H1 (cell line): Measurements from ENCODE around the gene NR4A1. TPM values are rescaled to one million over a fixed set of nuclear protein-coding genes. Genes with fewer than 3 reads are reported as not detected.

Experiments used
- CTCF ChIA-PET: fragments of 300-600 bp; sonication (Branson Sonifier 250); formaldehyde crosslinking; loops from one replicate; lab custom pipeline; 2021; ENCODE audit not compliant: partially characterized antibody; lab: Charles Lee
- POLR2A ChIA-PET: fragments of 300-600 bp; sonication (Branson Sonifier 250); formaldehyde crosslinking; loops from one replicate; lab custom pipeline; 2021; ENCODE audit warnings: inconsistent platforms; ENCODE audit not compliant: partially characterized antibody; lab: Charles Lee
- DNase-seq, 2 experiments: peaks; one replicate each; pipeline versions ENCODE4 v3.0.0 to v3.0.0-alpha.2; 2010 to 2022; ENCODE audit warnings: low spot score in 2 of 2, low read depth in 1 of 2, mixed read lengths in 1 of 2
- FAIRE-seq: peaks from 2 replicates; lab custom pipeline; 2011; peaks lifted over from hg19 to GRCh38; lab: Jason Lieb, UNC
- H2AFZ ChIP-seq: 2 replicates; pipeline ENCODE4 v1.8.1; 2012; ENCODE audit warnings: low read length, inconsistent platforms
- H2AK5ac ChIP-seq: 2 replicates; pipeline ENCODE4 v1.6.1; 2013; ENCODE audit warnings: low read depth, low read length
- H2BK120ac ChIP-seq: replicated peaks from 2 replicates; pipeline ENCODE3; 2013; ENCODE audit warnings: low read depth, low read length, inconsistent platforms
- H2BK12ac ChIP-seq: 2 replicates; pipeline ENCODE4 v1.6.1; 2013; ENCODE audit warnings: low read depth, low read length
- H2BK15ac ChIP-seq: 2 replicates; pipeline ENCODE4 v1.6.1; 2013; ENCODE audit warnings: low read length
- H2BK20ac ChIP-seq: 2 replicates; pipeline ENCODE4 v1.6.1; 2013; ENCODE audit warnings: low read length
- H2BK5ac ChIP-seq: 2 replicates; pipeline ENCODE4 v1.6.1; 2013; ENCODE audit warnings: low read depth, low read length
- H3K14ac ChIP-seq: 2 replicates; pipeline ENCODE4 v1.6.1; 2013; ENCODE audit warnings: inconsistent platforms; ENCODE audit not compliant: insufficient read length
- H3K18ac ChIP-seq: 2 replicates; pipeline ENCODE4 v1.6.1; 2013; ENCODE audit warnings: low read length; ENCODE audit errors: extremely low read depth
- H3K23ac ChIP-seq: 2 replicates; pipeline ENCODE4 v1.6.1; 2013; ENCODE audit warnings: inconsistent platforms; ENCODE audit not compliant: insufficient read length
- H3K23me2 ChIP-seq: 2 replicates; pipeline ENCODE4 v1.6.1; 2013; ENCODE audit warnings: low read depth, low read length
- H3K27ac ChIP-seq: 2 replicates; pipeline ENCODE4 v1.6.1; 2011; ENCODE audit warnings: low read depth, low read length, inconsistent platforms
- H3K27me3 ChIP-seq, 4 experiments: replicated peaks in 1 of 4; 1 replicate in 1 of 4; 2 replicates in 3 of 4; pipeline versions ENCODE4 v1.6.1 to v1.8.1; 2011 to 2013; ENCODE audit warnings: low read length in 3 of 4, mild to moderate bottlenecking in 3 of 4, inconsistent platforms in 2 of 4, mixed read lengths in 2 of 4, moderate library complexity in 1 of 4; ENCODE audit not compliant: control insufficient read depth in 3 of 4, insufficient read depth in 3 of 4; ENCODE audit errors: extremely low read depth in 1 of 4
- H3K36me3 ChIP-seq, 4 experiments: 2 replicates each; pipeline versions ENCODE4 v1.6.1 to v1.8.1; 2011 to 2013; ENCODE audit warnings: mild to moderate bottlenecking in 4 of 4, low read length in 3 of 4, moderate library complexity in 2 of 4, control low read depth in 1 of 4, inconsistent platforms in 1 of 4; ENCODE audit not compliant: insufficient read depth in 4 of 4, control insufficient read depth in 2 of 4
- H3K4ac ChIP-seq: replicated peaks from 2 replicates; pipeline ENCODE3; 2013; ENCODE audit warnings: low read length, low read depth, mixed read lengths, inconsistent platforms; ENCODE audit not compliant: insufficient read length
- H3K4me1 ChIP-seq, 4 experiments: replicated peaks in 1 of 4; 1 replicate in 1 of 4; 2 replicates in 3 of 4; pipeline versions ENCODE4 v1.6.1 to v1.8.1; 2011 to 2013; ENCODE audit warnings: low read length in 3 of 4, inconsistent platforms in 2 of 4, mixed read lengths in 1 of 4; ENCODE audit not compliant: insufficient read depth in 4 of 4, control insufficient read depth in 3 of 4
- H3K4me2 ChIP-seq, 2 experiments: 2 replicates each; pipeline versions ENCODE4 v1.6.1 to v1.8.1; 2011 to 2013; ENCODE audit warnings: low read depth in 2 of 2, low read length in 2 of 2, control low read depth in 1 of 2, inconsistent platforms in 1 of 2, mild to moderate bottlenecking in 1 of 2; ENCODE audit not compliant: insufficient read depth in 1 of 2
- H3K4me3 ChIP-seq, 4 experiments: fragments of 200-600, 300-600 bp in 1 of 4; sonication (generic), shearing (Covaris generic), sonication (Bioruptor Twin) in 1 of 4; 2 replicates each; pipeline versions ENCODE4 v1.5.1 to v1.8.1; 2011 to 2016; ENCODE audit warnings: low read length in 4 of 4, low read depth in 3 of 4, control low read depth in 2 of 4, inconsistent platforms in 2 of 4, mild to moderate bottlenecking in 2 of 4, mixed read lengths in 1 of 4, moderate library complexity in 1 of 4; ENCODE audit not compliant: insufficient read depth in 2 of 4; ENCODE audit errors: extremely low read depth in 1 of 4
- H3K56ac ChIP-seq: replicated peaks from 2 replicates; pipeline ENCODE3; 2013; ENCODE audit warnings: low read depth, mild to moderate bottlenecking, mixed read lengths, low read length, inconsistent platforms; ENCODE audit not compliant: insufficient read length
- H3K79me1 ChIP-seq: 2 replicates; pipeline ENCODE4 v1.6.1; 2013; ENCODE audit warnings: low read depth, low read length, control low read depth
- H3K79me2 ChIP-seq, 2 experiments: 2 replicates each; pipeline versions ENCODE4 v1.6.1 to v1.8.1; 2012 to 2013; ENCODE audit warnings: low read length in 2 of 2, mild to moderate bottlenecking in 2 of 2, inconsistent platforms in 1 of 2; ENCODE audit not compliant: insufficient read depth in 2 of 2, control insufficient read depth in 1 of 2
- H3K9ac ChIP-seq, 4 experiments: replicated peaks in 1 of 4; 1 replicate in 1 of 4; 2 replicates in 3 of 4; pipeline versions ENCODE4 v1.6.1 to v1.8.1; 2011 to 2013; ENCODE audit warnings: low read depth in 3 of 4, low read length in 3 of 4, control low read depth in 2 of 4, mild to moderate bottlenecking in 2 of 4, moderate library complexity in 2 of 4, inconsistent platforms in 1 of 4; ENCODE audit errors: extremely low read depth in 1 of 4
- H3K9me3 ChIP-seq, 2 experiments: 2 replicates each; pipeline versions ENCODE4 v1.6.1 to v1.8.1; 2012 to 2013; ENCODE audit warnings: mild to moderate bottlenecking in 2 of 2, moderate library complexity in 2 of 2, control low read depth in 1 of 2, inconsistent platforms in 1 of 2, low read depth in 1 of 2, low read length in 1 of 2, mixed read lengths in 1 of 2; ENCODE audit not compliant: insufficient read depth in 2 of 2
- H4K20me1 ChIP-seq, 2 experiments: replicated peaks in 1 of 2; 2 replicates each; pipeline versions ENCODE3 to v1.8.1; 2011 to 2013; ENCODE audit warnings: inconsistent platforms in 2 of 2, low read length in 2 of 2, mild to moderate bottlenecking in 1 of 2; ENCODE audit not compliant: insufficient read depth in 2 of 2, control insufficient read depth in 1 of 2
- H4K5ac ChIP-seq: 2 replicates; pipeline ENCODE4 v1.6.1; 2013; ENCODE audit warnings: low read length, low read depth, mixed read lengths, inconsistent platforms; ENCODE audit not compliant: insufficient read length
- H4K8ac ChIP-seq: 2 replicates; pipeline ENCODE4 v1.8.0; 2013; ENCODE audit warnings: mild to moderate bottlenecking, moderate library complexity, low read length, inconsistent platforms; ENCODE audit not compliant: insufficient read depth; ENCODE audit errors: extremely low read depth
- H4K91ac ChIP-seq: replicated peaks from 2 replicates; pipeline ENCODE3; 2013; ENCODE audit warnings: low read length, mixed read lengths, inconsistent platforms; ENCODE audit not compliant: insufficient read length
- ASH2L ChIP-seq: fragments of 200-600, 300-600 bp; sonication (generic); IDR thresholded peaks from one replicate; pipeline ENCODE4 v1.7.1; 2017; ENCODE audit warnings: low read length
- HDAC2 ChIP-seq, 2 experiments: fragments of 300-600 bp in 1 of 2; sonication (generic) in 1 of 2; IDR thresholded peaks; 2 replicates each; pipeline ENCODE4 v1.6.1; 2011 to 2012; ENCODE audit warnings: low read depth in 2 of 2, low read length in 2 of 2, mild to moderate bottlenecking in 2 of 2, moderate library complexity in 2 of 2, borderline replicate concordance in 1 of 2, inconsistent platforms in 1 of 2
- JUN ChIP-seq: IDR thresholded peaks from 2 replicates; pipeline ENCODE4 v1.6.1; 2011; ENCODE audit warnings: low read depth, mild to moderate bottlenecking, improper control_type of control experiment, low read length
- RAD21 ChIP-seq, 2 experiments: IDR thresholded peaks in 1 of 2; conservative IDR thresholded peaks in 1 of 2; 2 replicates each; pipeline ENCODE4 v1.6.1; 2011; ENCODE audit warnings: low read depth in 2 of 2, low read length in 2 of 2, improper control_type of control experiment in 1 of 2, inconsistent platforms in 1 of 2, mild to moderate bottlenecking in 1 of 2, moderate library complexity in 1 of 2
- RBBP5 ChIP-seq: IDR thresholded peaks from 2 replicates; pipeline ENCODE4 v1.7.1; 2012; ENCODE audit warnings: low read depth, mild to moderate bottlenecking, inconsistent platforms, low read length, moderate library complexity, borderline replicate concordance
- SAP30 ChIP-seq: fragments of 300-600 bp; sonication (generic); IDR thresholded peaks from 2 replicates; pipeline ENCODE4 v1.7.1; 2012; ENCODE audit warnings: low read length, moderate library complexity, mild to moderate bottlenecking, inconsistent platforms; ENCODE audit not compliant: insufficient read depth, insufficient replicate concordance
- TAF1 ChIP-seq: IDR thresholded peaks from 2 replicates; pipeline ENCODE4 v1.6.1; 2011; ENCODE audit warnings: mild to moderate bottlenecking, low read depth, low read length
- TBP ChIP-seq: IDR thresholded peaks from 2 replicates; pipeline ENCODE4 v1.6.1; 2011; ENCODE audit warnings: low read depth, low read length, improper control_type of control experiment
- TEAD4 ChIP-seq: IDR thresholded peaks from 2 replicates; pipeline ENCODE4 v1.6.1; 2012; ENCODE audit warnings: low read depth, low read length, inconsistent platforms, mixed read lengths
- WGBS, 2 experiments: shearing (Covaris generic) in 1 of 2; methylation state at CpG; one replicate each; pipeline versions ENCODE4 v1.1.6 to v1.1.7; 2013 to 2015; ENCODE audit warnings: low lambda C conversion rate in 2 of 2, mixed read lengths in 2 of 2, inconsistent platforms in 1 of 2, low coverage in 1 of 2, missing lambda C conversion rate in 1 of 2; ENCODE audit not compliant: insufficient replicate concordance in 2 of 2, insufficient coverage in 1 of 2, insufficient read length in 1 of 2; ENCODE audit errors: extremely low coverage in 1 of 2, missing lambda C conversion rate in 1 of 2; 5-methylcytosine and 5-hydroxymethylcytosine counted together
- polyA plus RNA-seq, 7 experiments: library from polyadenylated mRNA; depleted of rRNA in 3 of 7; stranded (reverse) in 5 of 7; unstranded in 2 of 7; fragments of >200 nt in 5 of 7; fragments of 200-250 nt in 2 of 7; gene quantifications; 1 replicate in 5 of 7; 2 replicates in 1 of 7; 4 replicates in 1 of 7; pipeline versions ENCODE4 v1.2.1 to v1.2.3, GENCODE V29; 2011 to 2013; ENCODE audit warnings: missing spikeins in 2 of 7, mixed read lengths in 2 of 7
- total RNA-seq: library from RNA; stranded (reverse); fragmentation: NEBNext Ultra II Directional; extraction: Animal tissue kit (Norgen Biotek cat#: 25700); gene quantifications from 2 replicates; pipeline ENCODE4 v1.2.1, GENCODE V29; 2021

Gene NR4A1
- total and polyA plus RNA-seq, 2 of the 8 experiments (the other 6 are each of a cell fraction or from before 2014, with no cell fraction given): 18.7 to 23.3 TPM

DNA sequence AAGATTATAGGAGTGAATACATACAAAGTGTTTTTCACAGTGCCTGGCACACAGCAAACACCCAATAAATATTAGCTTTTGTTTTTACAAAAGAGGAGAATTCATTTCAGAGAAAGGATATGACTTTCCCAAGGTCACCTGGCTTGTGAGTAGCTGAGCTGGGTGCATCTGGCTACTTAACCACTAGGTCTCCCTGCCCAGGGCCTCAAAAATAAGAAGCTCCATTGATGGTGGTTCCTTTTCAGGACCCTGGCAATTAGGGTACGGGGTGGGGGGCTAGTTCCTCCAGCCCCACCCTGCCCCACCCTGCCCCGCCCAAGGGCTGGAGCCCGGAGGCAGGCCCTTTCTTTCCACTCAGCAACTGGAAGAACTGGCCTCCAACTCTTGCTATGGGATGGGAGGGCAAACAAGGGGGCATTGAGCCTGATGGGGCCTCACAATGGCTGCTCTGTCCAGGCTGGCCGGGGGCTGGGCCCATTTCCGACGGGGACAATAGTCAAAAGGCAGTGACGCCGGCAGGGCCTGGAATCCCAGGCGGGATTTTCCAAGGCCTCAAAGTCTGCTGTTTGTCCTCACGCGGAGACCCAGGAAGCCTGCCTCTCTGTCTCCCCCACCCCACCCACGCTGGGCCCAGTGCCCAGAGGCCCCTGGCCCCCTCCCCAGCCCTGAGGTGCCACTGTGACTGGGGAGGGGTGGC lies 10.4 kb downstream of the NR4A1 start:
- ChIA-PET POLR2A (interaction anchor here (0.7 to 3.0 kb wide), 10 partner anchors 8 to 58 kb away, joined by 3 to 8 read pairs (median 4); partner anchors contain the start of genes ATG101 and NR4A1), CTCF (interaction anchor here (0.9 to 34.1 kb wide), 15 partner anchors 8 to 60 kb away, joined by 3 to 1022 read pairs (median 5); partner anchors contain the start of genes ATG101 and SMIM41)
- DNase-seq (no peak), FAIRE-seq (no peak)
- Histone ChIP-seq H3K18ac (no peak overlapping the region), H3K9me3 (no peaks in the 10 kb centered on the region), H4K5ac (no peak overlapping the region), H3K27me3 (peaks cover 0 to 2% (median 0%) of the 10 kb centered on the region in 4 experiments; a peak in 2 of 7 replicates), H3K36me3 (peaks cover 0 to 6% (median 4%) of the 10 kb centered on the region in 4 experiments; a peak in 4 of 8 replicates), H3K56ac (no peak overlapping the region), H2BK5ac (no peak overlapping the region), H3K79me2 (no peaks in the 10 kb centered on the region), H2BK120ac (no peak overlapping the region), H3K4me3 (no peak overlapping the region), H3K79me1 (no peaks in the 10 kb centered on the region), H3K4me1 (no peaks in the 10 kb centered on the region; a peak in 1 of 7 replicates), H4K8ac (no peak overlapping the region), H3K23ac (no peak overlapping the region), H3K9ac (no peak overlapping the region), H3K23me2 (no peaks in the 10 kb centered on the region), H2AFZ (no peak overlapping the region), H2BK12ac (no peak overlapping the region), H2BK20ac (no peak overlapping the region), H3K4me2 (no peak overlapping the region), H4K91ac (no peak overlapping the region), H2AK5ac (no peak overlapping the region), H2BK15ac (no peak overlapping the region), H4K20me1 (peaks cover 0 to 3% of the 10 kb centered on the region in 2 experiments), H3K14ac (no peak overlapping the region), H3K27ac (no peak overlapping the region), H3K4ac (no peak overlapping the region)
- WGBS, 2 experiments: 81% methylated on average over 12 of the region's 12 CpGs; no CpG with 5 or more reads in 1 of the 2 experiments
- TF ChIP-seq JUN (no peak), HDAC2 (IDR thresholded peaks at IDR 0.05; ENCODE audit: borderline replicate concordance in 1 of 2, low read depth in 2 of 2, low read length in 2 of 2) (no peak), RBBP5 (no peak), TBP (no peak), TEAD4 (no peak), RAD21 (IDR thresholded peaks at IDR 0.05 in 1 of 2, conservative IDR thresholded peaks at IDR 0.05 in 1 of 2; ENCODE audit: low read depth in 2 of 2, low read length in 2 of 2) (no peak), ASH2L (no peak), TAF1 (no peak), SAP30 (no peak)
